SU-DHL-6 (cell line): ENCODE results near the gene VWA1.

Source experiments
- EZH2phosphoT487 ChIP-seq: fragments of 200-600 bp; sonication (generic), shearing (Covaris generic); conservative IDR thresholded peaks from 2 replicates; pipeline ENCODE4 v1.6.1; 2018; ENCODE audit warnings: mild to moderate bottlenecking, antibody characterized with exemption, low read length, moderate library complexity, mixed read lengths
- TF ChIP-seq, protein P1 (sequence below): fragments of 200-600 bp; sonication (generic); IDR thresholded peaks from one replicate; pipeline ENCODE4 v1.5.1; 2017; ENCODE audit warnings: antibody characterized with exemption, mild to moderate bottlenecking, low read length, moderate library complexity; ENCODE audit not compliant: insufficient read depth, poor library complexity, severe bottlenecking

DNA sequence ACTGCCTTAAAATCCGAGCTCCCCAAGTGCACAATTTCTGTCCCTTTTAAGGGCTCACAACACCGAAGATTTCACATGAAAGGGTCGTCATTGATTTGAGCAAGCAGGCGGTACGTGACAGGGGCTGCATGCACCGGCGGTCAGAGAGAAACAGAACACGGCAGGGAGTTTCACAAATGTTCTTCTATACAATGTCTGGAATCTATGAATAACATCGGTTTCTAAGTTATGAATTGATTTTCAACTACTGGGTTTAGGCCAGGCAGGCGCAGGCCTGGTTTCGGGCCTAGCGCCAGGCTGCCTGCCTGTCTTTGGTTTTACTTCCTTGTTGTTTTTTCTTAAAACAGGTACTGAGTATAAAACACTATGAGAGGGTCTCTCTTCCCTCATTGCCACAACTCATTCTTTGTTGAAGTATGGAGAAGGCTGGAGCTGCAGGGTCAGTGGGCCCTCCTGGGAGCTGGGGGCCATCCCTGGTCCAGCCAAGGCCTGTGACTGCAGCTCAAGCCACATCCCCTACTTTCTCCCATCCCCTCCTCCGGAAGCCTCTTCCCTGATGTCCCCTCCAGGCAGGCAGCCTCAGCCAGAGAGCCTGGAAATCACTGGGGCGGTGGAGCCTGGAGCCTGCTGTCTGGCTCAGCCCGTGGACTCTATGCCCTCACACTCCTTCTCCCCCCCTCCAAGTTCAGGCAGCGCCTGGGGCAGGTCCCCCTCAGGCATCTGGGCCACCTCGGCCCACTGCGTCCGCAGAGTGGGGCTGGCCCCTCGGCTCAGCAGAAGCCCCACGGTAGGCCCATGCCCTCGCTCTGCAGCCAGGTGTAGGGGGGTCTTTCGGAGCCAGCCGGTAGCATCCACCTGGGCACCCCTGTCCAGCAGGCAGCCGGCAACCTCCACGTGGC, 16.8 kb upstream of the VWA1 start:
- TF ChIP-seq, protein P1, sequence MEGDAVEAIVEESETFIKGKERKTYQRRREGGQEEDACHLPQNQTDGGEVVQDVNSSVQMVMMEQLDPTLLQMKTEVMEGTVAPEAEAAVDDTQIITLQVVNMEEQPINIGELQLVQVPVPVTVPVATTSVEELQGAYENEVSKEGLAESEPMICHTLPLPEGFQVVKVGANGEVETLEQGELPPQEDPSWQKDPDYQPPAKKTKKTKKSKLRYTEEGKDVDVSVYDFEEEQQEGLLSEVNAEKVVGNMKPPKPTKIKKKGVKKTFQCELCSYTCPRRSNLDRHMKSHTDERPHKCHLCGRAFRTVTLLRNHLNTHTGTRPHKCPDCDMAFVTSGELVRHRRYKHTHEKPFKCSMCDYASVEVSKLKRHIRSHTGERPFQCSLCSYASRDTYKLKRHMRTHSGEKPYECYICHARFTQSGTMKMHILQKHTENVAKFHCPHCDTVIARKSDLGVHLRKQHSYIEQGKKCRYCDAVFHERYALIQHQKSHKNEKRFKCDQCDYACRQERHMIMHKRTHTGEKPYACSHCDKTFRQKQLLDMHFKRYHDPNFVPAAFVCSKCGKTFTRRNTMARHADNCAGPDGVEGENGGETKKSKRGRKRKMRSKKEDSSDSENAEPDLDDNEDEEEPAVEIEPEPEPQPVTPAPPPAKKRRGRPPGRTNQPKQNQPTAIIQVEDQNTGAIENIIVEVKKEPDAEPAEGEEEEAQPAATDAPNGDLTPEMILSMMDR = no peak
- no peak for TF ChIP-seq EZH2phosphoT487
